NCI-H524 treated with DMSO at 0.1 percent for 48 hours (cell line): ENCODE results near the gene UBXN11.

ENCODE experiments used
- DNase-seq: peaks from one replicate; lab custom pipeline; 2025; lab: John Stamatoyannopoulos, UW

Gene UBXN11

GRCh38 chr1:26306290-26307229 lies at the start of gene UBXN11:
UBXN11 (minus strand) TSS chr1:26306636; CDS start chr1:26302883, 3,753 bp downstream.
- DNase-seq = peak; percentile 94

- no peak for DNase-seq
Measured at GRCh38 chr1:26356106-26356505, 49.7 kb upstream of the UBXN11 start.

GRCh38 chr1:26354972-26355371 lies 48.5 kb upstream of the UBXN11 start:
- no peak for DNase-seq

- no peak for DNase-seq
Measured at GRCh38 chr1:26353976-26354820, 47.8 kb upstream of the UBXN11 start, which contains the start of gene CRYBG2. CRYBG2 (minus strand) TSS chr1:26354130; CDS start chr1:26346657, 7,473 bp downstream.

- DNase-seq = no peak
Measured at GRCh38 chr1:26353210-26353859, 46.9 kb upstream of the UBXN11 start.

GRCh38 chr1:26352338-26352679 lies 45.9 kb upstream of the UBXN11 start:
- no peak for DNase-seq

GRCh38 chr1:26351590-26352337 lies 45.3 kb upstream of the UBXN11 start:
- DNase-seq = no peak

GRCh38 chr1:26350701-26351589 lies 44.5 kb upstream of the UBXN11 start:
- no peak for DNase-seq

- no peak for DNase-seq
Measured at GRCh38 chr1:26350343-26350700, 43.9 kb upstream of the UBXN11 start.

- no peak for DNase-seq
Measured at GRCh38 chr1:26349877-26350244, 43.4 kb upstream of the UBXN11 start.

- no peak for DNase-seq
Measured at GRCh38 chr1:26349188-26349876, 42.9 kb upstream of the UBXN11 start.

- no peak for DNase-seq
Measured at GRCh38 chr1:26346274-26347033, 40.0 kb upstream of the UBXN11 start.

- no peak for DNase-seq
Measured at GRCh38 chr1:26345718-26346117, 39.3 kb upstream of the UBXN11 start.

- DNase-seq = no peak
Measured at GRCh38 chr1:26344147-26344920, 37.9 kb upstream of the UBXN11 start.

- DNase-seq = no peak
Measured at GRCh38 chr1:26340047-26340481, 33.6 kb upstream of the UBXN11 start.

- DNase-seq = no peak
Measured at GRCh38 chr1:26338670-26339069, 32.2 kb upstream of the UBXN11 start.

- no peak for DNase-seq
Measured at GRCh38 chr1:26337625-26338024, 31.2 kb upstream of the UBXN11 start.

- no peak for DNase-seq
Measured at GRCh38 chr1:26337206-26337535, 30.7 kb upstream of the UBXN11 start.
